Adrenal gland (tissue), 12 donors: ENCODE measurements around the gene IL25. TPM values are rescaled to one million over a fixed set of nuclear protein-coding genes. Genes with fewer than 3 reads are reported as not detected.

Experiments used
- DNase-seq, 7 donors: peaks; one replicate each; pipeline ENCODE4 v3.0.0-alpha.2; 2019 to 2020
- H3K27ac ChIP-seq, 5 donors: fragments of 200-600 bp; sonication (generic) in 4 of 5; 1 replicate in 3 of 5; 2 replicates in 2 of 5; pipeline versions ENCODE4 v1.5.1 to v1.8.0; 2016 to 2020; ENCODE audit warnings: mild to moderate bottlenecking in 1 of 5
- H3K27me3 ChIP-seq: fragments of 200-600 bp; 2 replicates; pipeline ENCODE4 v1.8.0; 2021
- H3K36me3 ChIP-seq, 2 donors: fragments of 200-600 bp; replicated peaks in 1 of 2; 1 replicate in 1 of 2; 2 replicates in 1 of 2; pipeline versions ENCODE4 v1.5.1 to v1.8.0; 2018 to 2022
- H3K4me1 ChIP-seq, 2 donors: fragments of 200-600 bp; replicated peaks in 1 of 2; 1 replicate in 1 of 2; 2 replicates in 1 of 2; pipeline versions ENCODE4 v1.5.1 to v1.8.0; 2018 to 2021
- H3K4me3 ChIP-seq, 4 donors: fragments of 200-600 bp; sonication (generic) in 3 of 4; one replicate each; pipeline ENCODE4 v1.5.1; 2016 to 2018
- H3K9me3 ChIP-seq, 3 donors: fragments of 200-600 bp; sonication (generic) in 1 of 3; replicated peaks in 1 of 3; 1 replicate in 2 of 3; 2 replicates in 1 of 3; pipeline versions ENCODE4 v1.5.1 to v1.8.0; 2016 to 2021
- POLR2A ChIP-seq, 2 donors: fragments of 450-650 bp; IDR thresholded peaks; one replicate each; pipeline ENCODE4 v1.6.1; 2017; ENCODE audit warnings: antibody characterized with exemption in 2 of 2, mild to moderate bottlenecking in 2 of 2, moderate library complexity in 1 of 2
- WGBS, 4 donors: extraction: QIAGEN DNeasy Blood & Tissue Kit in 2 of 4; methylation state at CpG; one replicate each; pipeline versions ENCODE4 v1.1.5 to v1.1.7; 2013 to 2017; 5-methylcytosine and 5-hydroxymethylcytosine counted together
- intact Hi-C, 2 donors: fragments of 100-400 bp; cut with DNase I; formaldehyde crosslinking; loops; one replicate each; pipeline versions ENCODE4 v1.14.1 to v1.15.0; 2022 to 2023
- polyA plus RNA-seq, 3 donors: library from polyadenylated mRNA; stranded (reverse); fragments of 200-250 nt in 2 of 3; fragments of 350-450 nt in 1 of 3; fragmentation: Illumina TruSeq in 1 of 3; extraction: RNeasy Lipid Tissue Mini Kit (QIAGEN cat#74804) in 1 of 3; gene quantifications; one replicate each; pipeline ENCODE4 v1.2.3, GENCODE V29; 2013 to 2014
- total RNA-seq, 9 donors: library from RNA; depleted of rRNA in 4 of 9; stranded (reverse); fragments of >200 nt in 4 of 9; fragments of 120-200 nt in 1 of 9; fragmentation: NEBNext Ultra II Directional in 1 of 9; extraction: Animal tissue kit (Norgen Biotek cat#: 25700) in 1 of 9; gene quantifications; one replicate each; pipeline versions ENCODE4 v1.1.0 to v1.2.4, GENCODE V29; 2013 to 2023
- TF ChIP-seq, protein P1 (sequence below), 6 experiments: fragments of 450-650 bp in 4 of 6; fragments of 200-600 bp in 2 of 6; sonication (generic) in 1 of 6; IDR thresholded peaks; 1 replicate in 5 of 6; 2 replicates in 1 of 6; pipeline versions ENCODE4 v1.5.1 to v1.8.0; 2016 to 2021; ENCODE audit warnings: antibody characterized with exemption in 6 of 6, mild to moderate bottlenecking in 2 of 6, moderate library complexity in 1 of 6
- donor health status: healthy with polysubstance abuse.
- donor health status: Bipolar disorder and iron deficiency.
- donor health status: DM: yes; HTN: yes; CAD: no.
- donor health status: DM: no; HTN: no; CAD: no.
- donor health status: DM: no; HTN: no; CAD: no.
- donor health status: DM: yes; HTN: yes; CAD: no.

IL25 gene
- total and polyA plus RNA-seq, 12 donors: 0.10 TPM; not detected in 11

DNA sequence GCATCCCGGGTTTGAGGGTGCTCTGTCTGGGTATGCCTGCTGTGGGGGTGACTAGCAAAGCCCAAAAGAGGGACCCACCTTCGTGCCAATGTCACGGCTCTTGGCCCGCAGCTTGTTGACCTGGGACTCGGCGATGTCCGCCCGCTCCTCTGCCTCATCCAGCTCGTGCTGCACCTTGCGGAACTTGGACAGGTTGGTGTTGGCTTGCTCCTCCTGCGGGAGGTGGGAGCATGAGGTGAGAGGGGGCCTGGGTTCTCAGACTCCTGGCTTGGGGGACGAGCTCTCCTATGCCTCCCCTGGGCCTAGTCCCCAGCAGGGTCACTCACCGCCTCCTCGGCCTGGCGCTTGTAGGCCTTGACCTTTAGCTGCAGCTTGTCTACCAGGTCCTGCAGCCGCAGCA, 41.1 kb downstream of the IL25 start:
- no peak for DNase-seq
- H3K9me3 ChIP-seq: no peaks in the 10 kb centered on the region
- H3K27me3 ChIP-seq: no peaks in the 10 kb centered on the region
- intact Hi-C loops: no loop called here
- TF ChIP-seq POLR2A (IDR thresholded peaks at IDR 0.05): no peak
- TF ChIP-seq, protein P1, sequence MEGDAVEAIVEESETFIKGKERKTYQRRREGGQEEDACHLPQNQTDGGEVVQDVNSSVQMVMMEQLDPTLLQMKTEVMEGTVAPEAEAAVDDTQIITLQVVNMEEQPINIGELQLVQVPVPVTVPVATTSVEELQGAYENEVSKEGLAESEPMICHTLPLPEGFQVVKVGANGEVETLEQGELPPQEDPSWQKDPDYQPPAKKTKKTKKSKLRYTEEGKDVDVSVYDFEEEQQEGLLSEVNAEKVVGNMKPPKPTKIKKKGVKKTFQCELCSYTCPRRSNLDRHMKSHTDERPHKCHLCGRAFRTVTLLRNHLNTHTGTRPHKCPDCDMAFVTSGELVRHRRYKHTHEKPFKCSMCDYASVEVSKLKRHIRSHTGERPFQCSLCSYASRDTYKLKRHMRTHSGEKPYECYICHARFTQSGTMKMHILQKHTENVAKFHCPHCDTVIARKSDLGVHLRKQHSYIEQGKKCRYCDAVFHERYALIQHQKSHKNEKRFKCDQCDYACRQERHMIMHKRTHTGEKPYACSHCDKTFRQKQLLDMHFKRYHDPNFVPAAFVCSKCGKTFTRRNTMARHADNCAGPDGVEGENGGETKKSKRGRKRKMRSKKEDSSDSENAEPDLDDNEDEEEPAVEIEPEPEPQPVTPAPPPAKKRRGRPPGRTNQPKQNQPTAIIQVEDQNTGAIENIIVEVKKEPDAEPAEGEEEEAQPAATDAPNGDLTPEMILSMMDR (IDR thresholded peaks at IDR 0.05): no peak
- WGBS, 4 donors: 77 to 95% (median 79%) methylated on average over 11 to 16 of the region's 16 CpGs
- no peak overlapping the region for H3K27ac ChIP-seq
- no peaks in the 10 kb centered on the region for H3K4me1 ChIP-seq
- H3K36me3 ChIP-seq: no peaks in the 10 kb centered on the region
- H3K4me3 ChIP-seq: no peak overlapping the region

DNA sequence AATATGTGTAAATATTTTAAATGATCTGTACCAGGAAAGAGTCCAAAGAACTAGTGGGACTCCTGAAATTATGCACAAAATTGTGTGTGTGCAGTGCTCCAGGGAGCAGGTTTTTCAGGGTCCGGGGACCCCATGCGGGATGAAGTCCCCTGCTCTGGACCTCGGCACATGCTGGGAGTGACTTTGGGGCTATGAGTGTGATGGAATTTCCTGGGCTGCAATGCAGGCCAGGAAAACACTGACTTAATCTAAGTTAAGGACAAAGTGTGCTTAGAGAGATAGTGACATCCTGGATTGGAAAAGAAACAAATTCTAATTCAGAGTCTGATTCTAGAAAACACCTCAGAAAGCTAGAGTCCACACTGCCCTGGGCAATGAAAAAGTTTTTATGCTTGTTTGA, 41.6 kb downstream of the IL25 start:
- no peak overlapping the region for H3K4me3 ChIP-seq
- TF ChIP-seq POLR2A (IDR thresholded peaks at IDR 0.05): no peak
- TF ChIP-seq, protein P1 (IDR thresholded peaks at IDR 0.05): no peak
- intact Hi-C loops: no loop called here
- H3K36me3 ChIP-seq: no peaks in the 10 kb centered on the region
- H3K27me3 ChIP-seq: no peaks in the 10 kb centered on the region
- H3K9me3 ChIP-seq: no peaks in the 10 kb centered on the region
- 56 to 79% (median 63%) methylated on average over 3 of the region's 3 CpGs for WGBS, 4 donors
- no peak for DNase-seq
- H3K4me1 ChIP-seq: no peaks in the 10 kb centered on the region
- no peak overlapping the region for H3K27ac ChIP-seq

DNA sequence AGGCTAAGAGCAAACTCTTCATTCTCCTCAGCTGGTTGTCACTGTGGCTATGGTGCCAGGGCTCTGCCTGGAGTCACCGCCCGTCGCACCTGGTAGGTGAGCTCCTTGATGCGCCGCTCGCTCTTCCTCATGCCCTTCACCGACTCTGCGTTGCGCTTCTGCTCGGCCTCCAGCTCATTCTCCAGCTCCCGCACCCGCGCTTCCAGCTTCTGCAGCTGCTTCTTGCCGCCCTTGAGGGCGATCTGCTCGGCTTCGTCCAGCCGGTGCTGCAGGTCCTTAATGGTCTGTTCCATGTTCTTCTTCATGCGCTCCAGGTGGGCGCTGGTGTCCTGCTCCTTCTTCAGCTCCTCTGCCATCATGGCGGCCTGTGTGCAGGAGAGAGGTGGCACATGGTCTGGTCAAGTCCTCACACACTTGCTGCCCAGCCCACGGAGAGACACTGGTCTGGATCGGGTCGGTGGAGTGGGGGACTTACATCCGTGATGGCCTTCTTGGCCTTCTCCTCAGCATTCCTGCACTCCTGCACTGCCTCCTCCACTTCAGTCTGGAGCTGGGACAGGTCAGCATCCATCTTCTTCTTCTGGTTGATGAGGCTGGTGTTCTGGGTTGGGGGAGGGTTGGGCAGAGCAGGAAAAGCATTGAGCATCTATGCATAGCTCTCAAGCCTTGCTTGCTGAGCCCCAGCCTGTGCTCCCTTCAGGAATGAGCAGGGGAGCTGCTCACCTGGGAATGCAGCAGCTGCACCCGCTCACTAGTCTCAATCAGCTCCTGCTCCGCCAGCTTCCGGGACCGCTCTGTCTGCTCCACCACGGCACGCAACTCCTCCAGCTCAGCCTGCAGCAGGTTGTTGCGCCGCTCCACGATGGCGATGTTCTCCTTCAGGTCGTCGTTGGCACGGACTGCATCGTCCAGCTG, 42.6 kb downstream of the IL25 start:
- H3K36me3 ChIP-seq: no peaks in the 10 kb centered on the region
- H3K9me3 ChIP-seq: no peaks in the 10 kb centered on the region
- no peaks in the 10 kb centered on the region for H3K27me3 ChIP-seq
- DNase-seq: no peak
- no peak overlapping the region for H3K27ac ChIP-seq
- intact Hi-C loops: no loop called here
- H3K4me1 ChIP-seq: no peaks in the 10 kb centered on the region
- TF ChIP-seq, protein P1 (IDR thresholded peaks at IDR 0.05): no peak
- TF ChIP-seq POLR2A (IDR thresholded peaks at IDR 0.05): no peak
- no peak overlapping the region for H3K4me3 ChIP-seq
- 89 to 95% (median 93%) methylated on average over 27 to 39 of the region's 39 CpGs for WGBS, 4 donors

DNA sequence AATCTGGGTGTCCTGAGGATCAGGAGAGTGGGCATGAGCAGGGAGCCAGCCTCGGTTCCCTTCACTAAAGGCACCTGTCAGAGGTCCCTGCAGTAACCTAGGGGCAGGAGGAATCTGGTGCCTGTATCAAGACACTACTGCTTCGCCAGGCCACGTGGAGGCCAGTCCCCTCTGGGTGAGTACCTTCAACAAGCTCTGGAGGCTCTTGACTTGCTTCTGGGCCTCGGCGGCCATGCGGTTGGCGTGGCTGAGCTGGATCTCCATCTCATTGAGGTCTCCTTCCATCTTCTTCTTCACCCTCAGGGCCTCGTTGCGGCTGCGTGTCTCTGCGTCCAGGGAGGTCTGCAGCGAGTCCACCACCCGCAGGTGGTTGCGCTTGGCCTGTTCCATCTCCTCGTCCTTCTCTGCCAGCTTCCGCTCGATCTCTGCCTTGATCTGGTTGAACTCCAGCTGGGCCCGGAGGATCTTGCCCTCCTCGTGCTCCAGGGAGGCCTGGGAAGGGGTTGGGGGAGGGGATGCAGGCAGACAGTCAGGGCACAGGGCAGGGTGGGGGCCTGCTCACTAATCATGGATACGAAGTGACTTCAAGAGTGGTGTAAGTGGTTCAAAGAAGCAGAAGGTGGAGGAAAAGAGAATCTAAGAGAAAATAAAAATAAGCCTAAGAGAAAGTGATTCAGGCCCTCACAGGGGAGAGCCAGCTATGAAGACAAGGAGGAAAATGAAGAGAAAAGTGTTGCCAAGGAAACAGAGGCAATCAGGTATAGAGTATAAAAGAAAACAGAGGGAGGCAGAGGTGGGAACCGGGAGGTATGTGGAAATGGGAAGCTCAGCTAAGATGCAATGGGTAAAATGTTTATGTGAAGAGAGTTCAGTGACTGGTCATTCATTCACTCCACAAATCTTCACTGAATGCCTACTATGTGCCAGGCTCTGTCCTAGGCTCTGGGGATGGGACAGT, 43.5 kb downstream of the IL25 start:
- DNase-seq: no peak
- Histone ChIP-seq H3K36me3 (no peaks in the 10 kb centered on the region), H3K27me3 (no peaks in the 10 kb centered on the region), H3K27ac (no peak overlapping the region), H3K9me3 (no peaks in the 10 kb centered on the region), H3K4me1 (no peaks in the 10 kb centered on the region), H3K4me3 (no peak overlapping the region)
- intact Hi-C loops: no loop called here
- WGBS, 4 donors: 79 to 89% (median 84%) methylated on average over 15 to 21 of the region's 21 CpGs
- TF ChIP-seq, protein P1 (IDR thresholded peaks at IDR 0.05): no peak
- no peak for TF ChIP-seq POLR2A (IDR thresholded peaks at IDR 0.05)
